Right lung (tissue), 5 donors: Measurements from ENCODE around the gene AHRR. TPM values are rescaled to one million over a fixed set of nuclear protein-coding genes. Genes with fewer than 3 reads are reported as not detected.
A peak's percentile ranks its signal among the peaks of the same experiment; 100 is the strongest.
"Not testable (repeated sequence)": the region's sequence is repeated elsewhere in the genome, so short reads cannot be mapped to it uniquely, and the experiment has no call there.

Experiments
- DNase-seq, 2 donors: peaks; one replicate each; pipeline ENCODE4 v3.0.0-alpha.2; 2013
- polyA plus RNA-seq, 5 donors: library from polyadenylated mRNA; unstranded; fragments of 120-200 nt; gene quantifications; one replicate each; pipeline versions ENCODE4 v1.2.1 to v1.2.3, GENCODE V29; 2013; ENCODE audit warnings: inconsistent platforms in 1 of 5, low replicate concordance in 1 of 5; ENCODE audit not compliant: insufficient read length in 5 of 5, insufficient read depth in 1 of 5

Gene AHRR
- polyA plus RNA-seq, 5 donors: 2.5 to 7.6 (median 4.9) TPM

- no peak for DNase-seq
These were observed 16.1 kb upstream of the AHRR start for GRCh38 chr5:305459-305858.

GRCh38 chr5:306011-306805 lies 15.3 kb upstream of the AHRR start:
- DNase-seq: no peak

DNA sequence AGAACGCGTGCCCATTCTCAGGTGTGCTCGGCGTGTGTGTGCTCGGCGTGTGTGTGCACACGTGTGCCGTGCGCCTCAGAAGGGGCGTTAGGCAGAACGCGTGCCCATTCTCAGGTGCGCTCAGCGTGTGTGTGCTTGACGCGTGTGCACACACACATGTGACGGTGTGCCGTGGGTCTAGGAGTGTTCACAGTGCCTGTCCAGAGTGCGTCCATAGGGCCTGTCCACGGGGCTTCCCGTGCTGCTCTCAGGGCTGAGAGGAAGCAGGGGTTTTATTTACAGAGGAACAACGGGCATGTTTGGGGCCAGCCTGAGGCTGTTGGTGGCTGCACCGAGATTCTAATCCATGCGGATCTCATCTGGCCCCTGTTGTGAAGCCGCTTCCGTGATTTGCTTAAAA lies 14.2 kb upstream of the AHRR start:
- no peak for DNase-seq

DNA sequence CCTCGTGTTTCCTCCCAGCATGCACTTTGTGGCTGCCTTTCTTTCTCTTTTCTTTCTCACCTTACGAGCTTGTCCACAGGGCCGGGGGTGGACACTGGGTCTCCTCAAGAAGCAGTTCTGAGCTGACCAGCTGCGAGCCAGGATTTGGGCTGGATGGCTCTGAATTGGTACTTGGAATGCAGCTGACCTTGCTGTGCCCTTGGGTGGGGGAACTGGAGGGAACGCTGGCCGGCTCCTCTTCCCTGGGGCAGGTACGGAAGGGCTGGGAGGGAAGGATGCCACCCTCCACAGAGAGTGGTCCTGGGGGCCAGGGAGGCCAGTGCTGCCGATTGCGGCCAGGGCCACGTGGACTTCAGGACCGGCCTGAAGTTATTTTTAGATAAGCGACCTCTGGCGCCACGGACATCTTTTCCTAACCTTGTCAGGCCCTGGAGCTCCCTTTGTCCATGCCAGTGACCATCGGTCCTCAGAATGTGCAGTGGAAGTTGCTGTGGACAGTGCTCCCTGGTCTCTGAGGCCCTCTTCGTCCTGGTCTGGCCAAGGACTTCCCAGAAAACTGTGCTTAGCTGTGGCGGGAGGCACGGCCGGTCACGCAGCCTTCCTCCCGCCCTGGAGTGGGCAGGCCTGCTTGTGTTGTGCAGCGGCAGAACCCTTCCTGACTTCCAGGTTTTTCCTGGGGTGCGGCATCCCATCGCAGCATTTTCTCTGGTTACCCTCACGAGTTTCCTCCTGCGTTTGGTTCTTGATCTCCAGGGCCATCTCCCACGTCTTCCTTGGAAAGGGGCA lies 13.5 kb upstream of the AHRR start:
- no peak for DNase-seq

DNA sequence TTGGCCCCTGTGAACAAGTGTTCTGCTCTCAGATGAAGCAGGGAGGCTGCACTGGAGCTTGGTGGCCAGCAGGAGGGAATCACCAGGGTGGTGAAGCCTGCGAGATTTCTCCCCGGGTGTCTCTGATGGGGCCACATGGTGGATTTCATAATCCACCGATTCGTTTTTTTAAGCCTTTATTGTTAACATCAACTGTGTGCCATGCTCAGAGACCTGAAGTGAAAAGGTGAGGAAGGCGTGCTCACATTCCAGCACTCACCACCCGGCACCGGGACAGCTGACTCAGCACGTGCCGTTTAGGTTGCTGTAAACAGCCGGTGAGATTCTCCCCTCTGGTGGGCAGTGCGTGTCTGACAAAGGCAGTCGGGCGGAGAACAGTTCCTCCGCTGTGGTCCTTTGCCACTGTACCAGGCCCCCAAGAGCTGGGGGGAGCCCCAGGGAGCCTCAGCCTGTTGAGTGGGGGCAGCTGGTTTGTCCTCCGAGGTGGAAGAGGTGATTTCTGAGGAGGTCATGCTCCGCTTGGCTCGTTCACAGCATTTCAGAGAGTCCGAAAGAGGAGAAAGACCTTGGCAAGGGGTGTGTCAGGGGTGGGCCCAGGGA lies 12.7 kb upstream of the AHRR start:
- DNase-seq: no peak

GRCh38 chr5:309831-310230 lies 11.7 kb upstream of the AHRR start:
- DNase-seq: not testable (repeated sequence)

- no peak for DNase-seq
These were observed 11.0 kb upstream of the AHRR start for GRCh38 chr5:310516-310915.

- DNase-seq: no peak
These were observed 10.5 kb upstream of the AHRR start for GRCh38 chr5:310941-311434.

GRCh38 chr5:311963-312362 lies 9.6 kb upstream of the AHRR start:
- DNase-seq: no peak

GRCh38 chr5:312845-313244 lies 8.7 kb upstream of the AHRR start:
- DNase-seq: no peak

DNA sequence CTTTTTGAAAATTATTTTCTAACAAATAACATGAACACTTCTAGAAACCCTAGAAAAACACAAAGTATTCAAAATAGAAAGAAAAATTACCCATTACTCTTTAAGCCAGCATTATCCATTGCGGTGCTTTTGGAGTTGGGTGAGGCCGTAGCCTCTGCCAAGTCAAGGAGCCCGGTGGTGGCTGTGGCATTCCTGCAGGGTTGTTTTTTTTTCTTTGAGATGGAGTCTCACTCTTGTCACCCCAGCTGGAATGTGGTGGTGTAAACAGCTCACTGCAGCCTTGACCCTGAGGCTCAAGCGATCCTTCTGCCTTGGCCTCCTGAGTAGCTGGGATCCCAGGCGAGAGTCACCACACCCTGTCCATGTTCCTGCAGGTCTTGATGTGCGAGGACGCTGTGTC lies 8.2 kb upstream of the AHRR start:
- no peak for DNase-seq

GRCh38 chr5:313806-314376 lies 7.6 kb upstream of the AHRR start:
- DNase-seq: no peak

DNA sequence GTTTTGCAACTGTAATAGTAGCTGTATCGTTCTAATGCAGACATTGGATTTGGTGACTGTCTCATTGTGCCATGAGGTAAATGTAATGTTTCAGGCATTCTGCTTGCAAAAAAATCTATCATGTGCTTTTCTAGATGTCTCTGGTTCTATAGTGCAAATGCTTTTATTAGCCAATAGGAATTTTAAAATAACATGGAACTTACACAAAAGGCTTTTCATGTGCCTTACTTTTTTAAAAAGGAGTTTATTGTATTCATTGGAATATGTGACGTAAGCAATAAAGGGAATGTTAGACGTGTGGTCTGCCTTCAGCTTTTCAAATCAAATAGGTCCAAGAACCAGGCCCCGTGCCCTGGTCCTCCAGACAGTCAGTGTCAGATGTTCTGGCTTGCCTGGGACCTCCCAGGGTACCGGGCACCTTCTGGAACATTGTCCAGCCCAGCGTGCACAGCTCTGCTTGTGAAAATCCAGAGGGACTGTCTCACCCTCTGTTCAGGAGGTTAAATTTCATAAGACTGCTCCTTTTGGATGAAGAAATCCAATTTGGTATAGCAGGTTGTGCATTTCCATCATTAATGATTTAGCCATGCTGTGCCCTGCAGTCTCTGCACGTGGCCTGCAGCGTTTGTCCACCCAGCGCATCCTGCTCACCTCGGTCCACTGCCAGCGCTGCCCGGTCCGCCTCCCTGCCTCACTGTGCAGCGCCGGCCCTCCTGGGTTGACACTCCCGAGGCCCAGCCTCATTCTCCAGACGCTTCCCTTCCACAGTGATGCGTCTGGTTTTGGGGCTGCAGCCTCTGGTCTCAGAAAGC lies 6.6 kb upstream of the AHRR start:
- no peak for DNase-seq

- DNase-seq: no peak
These were observed 5.9 kb upstream of the AHRR start for GRCh38 chr5:315488-316209.

DNA sequence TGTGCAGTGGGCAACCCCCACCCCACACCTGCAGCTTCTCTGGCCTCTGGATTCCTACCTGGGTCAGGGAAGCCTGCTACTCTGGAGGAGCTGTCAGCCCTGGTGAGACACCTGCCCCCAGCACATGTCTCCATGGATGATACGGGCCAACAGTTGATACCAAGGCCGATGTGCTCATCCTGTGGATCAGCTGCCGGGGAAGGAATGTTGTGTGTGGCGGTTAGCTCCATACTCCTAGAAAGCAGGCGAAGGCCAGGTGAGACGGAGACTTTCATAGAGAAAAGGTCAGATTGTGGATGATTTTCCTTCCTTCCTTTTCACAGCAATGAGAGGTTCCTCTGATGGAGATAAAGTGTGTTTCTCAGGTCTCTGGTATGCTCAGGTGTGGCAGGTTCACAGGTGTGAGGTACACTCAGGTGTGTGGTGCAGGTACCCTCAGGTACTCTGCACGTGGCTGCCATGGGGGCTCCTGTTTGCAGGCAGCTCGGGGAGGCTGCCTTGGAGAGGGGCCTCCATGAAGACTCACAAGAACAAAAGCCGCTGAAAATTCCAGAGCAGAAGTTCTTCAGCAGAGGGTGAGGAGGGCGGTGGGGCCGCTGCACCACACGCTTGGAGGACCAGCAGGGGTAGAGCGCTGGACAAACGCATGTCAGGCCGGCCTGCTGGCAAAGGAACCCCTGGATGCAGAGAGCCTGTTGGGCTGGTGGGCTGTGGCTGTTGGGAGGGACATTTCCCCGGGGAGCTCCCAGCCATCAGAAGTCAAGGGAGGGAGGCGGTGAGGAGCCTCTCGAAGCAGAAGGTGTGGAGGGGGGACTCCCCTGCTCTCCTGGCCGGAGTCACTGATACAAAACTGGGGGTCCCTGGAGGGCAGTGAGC lies 5.1 kb upstream of the AHRR start:
- DNase-seq: no peak

DNA sequence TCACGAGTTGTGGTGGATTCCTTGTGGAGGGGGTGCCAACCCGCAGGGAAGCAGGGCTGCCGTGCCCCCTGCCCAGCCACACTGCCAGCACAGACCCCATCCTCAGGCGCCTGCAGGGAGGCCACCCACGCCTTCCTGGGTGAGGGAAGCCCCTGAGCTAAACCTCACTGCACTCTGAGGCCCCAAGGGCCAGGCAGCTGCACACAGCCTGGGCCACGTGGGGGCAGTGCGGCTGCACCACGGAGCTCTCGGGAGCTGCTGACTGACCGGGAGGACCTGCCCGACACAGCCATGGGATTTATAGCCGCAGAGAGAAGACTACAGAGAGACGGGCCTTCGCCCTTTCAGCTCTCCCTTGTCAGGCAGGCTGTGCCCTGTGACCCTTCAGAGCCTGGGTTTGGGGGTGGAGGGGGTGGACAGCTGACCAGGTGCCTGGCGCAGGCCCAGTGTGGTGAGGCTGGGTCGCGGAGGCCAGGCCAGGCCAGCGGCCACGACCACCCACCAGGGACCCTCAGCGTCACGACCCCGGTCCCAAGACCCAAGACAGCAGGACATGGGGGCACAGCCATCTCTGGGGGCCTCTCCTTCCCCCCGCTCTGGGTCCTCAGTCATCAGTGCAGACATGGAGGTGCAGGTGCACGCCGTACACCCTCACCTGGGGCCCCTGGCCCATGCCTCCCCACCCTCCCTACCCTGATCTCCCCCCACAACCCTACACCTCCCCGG lies 4.3 kb upstream of the AHRR start:
- DNase-seq: peak in 1 of 2 donors; percentile 41

DNA sequence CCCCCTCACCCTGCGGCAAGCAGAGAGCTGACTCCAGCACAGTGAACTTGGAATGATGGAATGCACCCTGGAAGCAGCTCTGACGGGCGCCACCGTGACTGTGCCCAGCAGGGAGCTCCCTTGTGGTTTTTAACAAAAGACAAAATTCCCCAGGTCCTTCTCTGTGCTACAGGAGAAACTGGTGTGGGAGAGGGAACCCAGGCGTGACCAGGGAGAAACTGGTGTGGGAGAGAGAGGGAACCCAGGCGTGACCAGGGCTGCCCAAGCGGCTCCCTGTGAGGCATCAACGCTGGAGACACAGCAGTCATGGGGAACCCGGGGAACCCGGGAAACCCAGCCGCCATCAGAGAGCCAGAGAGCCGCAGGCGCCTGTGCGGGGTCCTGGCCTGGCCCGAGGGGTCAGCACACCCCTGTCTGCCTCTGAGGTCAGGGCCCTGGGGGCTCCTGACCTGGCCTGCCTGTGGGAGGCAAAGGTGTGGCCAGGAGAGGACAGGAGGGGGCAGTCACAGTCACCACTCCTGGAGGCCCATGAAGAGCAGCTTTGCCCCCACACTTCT lies 3.1 kb upstream of the AHRR start:
- no peak for DNase-seq

GRCh38 chr5:318931-319601 lies 2.4 kb upstream of the AHRR start:
- DNase-seq: no peak
